Neural cell (in vitro differentiated cells): ENCODE measurements around the gene LSM14A. TPM values are rescaled to one million over a fixed set of nuclear protein-coding genes. Genes with fewer than 3 reads are reported as not detected.

Experiments
- H2AFZ ChIP-seq: fragments of 200-600, 300-800 bp; sonication (generic), shearing (Covaris generic); 2 replicates; pipeline ENCODE4 v1.6.0; 2014; ENCODE audit warnings: low read depth, mild to moderate bottlenecking, antibody characterized with exemption, low read length, moderate library complexity
- H3F3A ChIP-seq: fragments of 200-600 bp; shearing (Covaris generic); 2 replicates; pipeline ENCODE4 v1.6.1; 2016; ENCODE audit warnings: mild to moderate bottlenecking, moderate library complexity, mixed read lengths, antibody characterized with exemption, low read length; ENCODE audit not compliant: insufficient read depth, poor library complexity, severe bottlenecking
- H3K27ac ChIP-seq: fragments of 200-600, 300-800 bp; sonication (generic), shearing (Covaris generic); 2 replicates; pipeline ENCODE4 v1.5.1; 2014; ENCODE audit warnings: mild to moderate bottlenecking, low read length, moderate library complexity
- H3K27me3 ChIP-seq: fragments of 300-800, 200-600 bp; sonication (generic), shearing (Covaris generic); 2 replicates; pipeline ENCODE4 v1.6.0; 2014; ENCODE audit warnings: mild to moderate bottlenecking, low read depth, low read length, moderate library complexity; ENCODE audit not compliant: insufficient read depth
- H3K36me3 ChIP-seq: fragments of 300-800, 200-600 bp; sonication (generic), shearing (Covaris generic); 2 replicates; pipeline ENCODE4 v1.5.1; 2014; ENCODE audit warnings: mild to moderate bottlenecking, antibody characterized with exemption, low read length, moderate library complexity; ENCODE audit not compliant: insufficient read depth
- H3K4me2 ChIP-seq: fragments of 300-800, 200-600 bp; sonication (generic), shearing (Covaris generic); 2 replicates; pipeline ENCODE4 v1.6.0; 2014; ENCODE audit warnings: mild to moderate bottlenecking, low read length
- H3K4me3 ChIP-seq: fragments of 300-800, 200-600 bp; sonication (generic), shearing (Covaris generic); 2 replicates; pipeline ENCODE4 v1.5.1; 2014; ENCODE audit warnings: mild to moderate bottlenecking, low read length, moderate library complexity
- H3K79me2 ChIP-seq: fragments of 200-600 bp; shearing (Covaris generic); replicated peaks from 2 replicates; pipeline ENCODE4 v1.6.0; 2014; ENCODE audit warnings: mild to moderate bottlenecking, low read length, moderate library complexity; ENCODE audit not compliant: insufficient read depth
- H3K9ac ChIP-seq: fragments of 300-800, 200-600 bp; sonication (generic), shearing (Covaris generic); 2 replicates; pipeline ENCODE4 v1.6.1; 2016; ENCODE audit warnings: mild to moderate bottlenecking, low read length, mixed read lengths
- H3K9me2 ChIP-seq: fragments of 200-600 bp; shearing (Covaris generic); 2 replicates; pipeline ENCODE4 v1.6.1; 2016; ENCODE audit warnings: mild to moderate bottlenecking, low read length, mixed read lengths; ENCODE audit not compliant: insufficient read depth
- H3K9me3 ChIP-seq: fragments of 200-600, 300-800 bp; sonication (generic), shearing (Covaris generic); 2 replicates; pipeline ENCODE4 v1.6.1; 2016; ENCODE audit warnings: mild to moderate bottlenecking, mixed run types, low read length, moderate library complexity, mixed read lengths
- H4K20me1 ChIP-seq: fragments of 200-600 bp; shearing (Covaris generic); 2 replicates; pipeline ENCODE4 v1.6.1; 2016; ENCODE audit warnings: mild to moderate bottlenecking, mixed run types; ENCODE audit not compliant: insufficient read depth
- CTCF ChIP-seq: fragments of 450-650 bp; IDR thresholded peaks from 2 replicates; pipeline ENCODE4 v1.5.1; 2014; ENCODE audit warnings: antibody characterized with exemption, mild to moderate bottlenecking, moderate library complexity; ENCODE audit not compliant: poor library complexity, severe bottlenecking
- EP300 ChIP-seq: fragments of 450-650 bp; conservative IDR thresholded peaks from 2 replicates; pipeline ENCODE4 v1.6.1; 2014; ENCODE audit warnings: antibody characterized with exemption, mild to moderate bottlenecking, moderate library complexity; ENCODE audit not compliant: poor library complexity, severe bottlenecking
- EZH2 ChIP-seq: fragments of 200-600, 300-800 bp; shearing (Covaris generic), sonication (generic); IDR thresholded peaks from 2 replicates; pipeline ENCODE4 v1.6.1; 2014; ENCODE audit warnings: antibody characterized with exemption, low read length, borderline replicate concordance, mild to moderate bottlenecking; ENCODE audit not compliant: insufficient read depth, poor library complexity, severe bottlenecking
- MXI1 ChIP-seq: fragments of 450-650 bp; conservative IDR thresholded peaks from 2 replicates; pipeline ENCODE4 v1.6.1; 2014; ENCODE audit warnings: antibody characterized with exemption, mild to moderate bottlenecking; ENCODE audit not compliant: poor library complexity, severe bottlenecking
- POLR2AphosphoS5 ChIP-seq: IDR thresholded peaks from 2 replicates; pipeline ENCODE4 v1.6.1; 2012
- RAD21 ChIP-seq: fragments of 450-650 bp; conservative IDR thresholded peaks from 2 replicates; pipeline ENCODE4 v1.6.1; 2014; ENCODE audit warnings: antibody characterized with exemption, mild to moderate bottlenecking, moderate library complexity
- SMC3 ChIP-seq: fragments of 450-650 bp; conservative IDR thresholded peaks from 2 replicates; pipeline ENCODE4 v1.6.1; 2014; ENCODE audit warnings: antibody characterized with exemption, mild to moderate bottlenecking, moderate library complexity; ENCODE audit not compliant: poor library complexity
- TAF1 ChIP-seq: IDR thresholded peaks from 2 replicates; pipeline ENCODE4 v1.6.1; 2012; ENCODE audit warnings: low read depth
- polyA plus RNA-seq: library from polyadenylated mRNA; depleted of rRNA; stranded (reverse); fragments of >200 nt; gene quantifications from 2 replicates; pipeline ENCODE4 v1.2.3, GENCODE V29; 2014
- TF ChIP-seq, protein P1 (sequence below): IDR thresholded peaks from 2 replicates; pipeline ENCODE4 v1.6.1; 2012; ENCODE audit warnings: borderline replicate concordance

Gene LSM14A
- polyA plus RNA-seq, 1 donor from 2014 or later = 104 TPM

DNA sequence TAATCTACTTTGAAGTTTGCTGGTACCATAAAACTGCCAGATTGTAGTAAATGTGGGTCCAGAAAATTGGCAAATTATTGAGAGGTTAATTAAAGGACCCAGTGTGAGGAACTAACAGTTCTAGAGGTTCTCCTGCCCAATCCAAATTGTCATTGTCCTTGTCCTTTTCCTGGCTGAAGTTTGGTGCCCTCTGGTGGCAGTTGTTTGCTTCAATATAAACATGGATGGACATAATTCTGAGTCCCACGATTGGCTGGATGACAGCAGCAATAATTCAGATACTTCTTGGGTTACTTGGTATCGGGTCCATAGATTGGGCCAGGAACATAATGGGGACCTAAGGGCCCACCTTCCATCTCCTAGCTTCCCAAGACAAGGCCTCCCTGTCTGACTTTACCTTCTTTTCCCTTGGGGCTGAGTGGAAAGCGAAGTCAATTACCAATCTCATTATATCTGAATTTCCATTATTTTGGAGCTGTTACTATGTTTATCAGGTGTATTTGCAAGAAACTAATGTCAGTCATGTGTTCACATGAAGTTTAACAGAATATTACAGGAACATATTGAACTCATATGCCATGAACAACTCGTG, 48.3 kb downstream of the LSM14A start:
- no peaks in the 10 kb centered on the region for H4K20me1 ChIP-seq
- H3K9ac ChIP-seq = no peak overlapping the region
- H3K36me3 ChIP-seq = peaks cover 12% of the 10 kb centered on the region
- no peaks in the 10 kb centered on the region for H3K9me3 ChIP-seq
- no peaks in the 10 kb centered on the region for H3K9me2 ChIP-seq
- TF ChIP-seq RAD21 (peak; percentile 46), POLR2AphosphoS5 (no peak), SMC3 (peak; percentile 58), EP300 (no peak), CTCF (peak; percentile 69), EZH2 (no peak), TAF1 (no peak), MXI1 (no peak)
- TF ChIP-seq, protein P1, sequence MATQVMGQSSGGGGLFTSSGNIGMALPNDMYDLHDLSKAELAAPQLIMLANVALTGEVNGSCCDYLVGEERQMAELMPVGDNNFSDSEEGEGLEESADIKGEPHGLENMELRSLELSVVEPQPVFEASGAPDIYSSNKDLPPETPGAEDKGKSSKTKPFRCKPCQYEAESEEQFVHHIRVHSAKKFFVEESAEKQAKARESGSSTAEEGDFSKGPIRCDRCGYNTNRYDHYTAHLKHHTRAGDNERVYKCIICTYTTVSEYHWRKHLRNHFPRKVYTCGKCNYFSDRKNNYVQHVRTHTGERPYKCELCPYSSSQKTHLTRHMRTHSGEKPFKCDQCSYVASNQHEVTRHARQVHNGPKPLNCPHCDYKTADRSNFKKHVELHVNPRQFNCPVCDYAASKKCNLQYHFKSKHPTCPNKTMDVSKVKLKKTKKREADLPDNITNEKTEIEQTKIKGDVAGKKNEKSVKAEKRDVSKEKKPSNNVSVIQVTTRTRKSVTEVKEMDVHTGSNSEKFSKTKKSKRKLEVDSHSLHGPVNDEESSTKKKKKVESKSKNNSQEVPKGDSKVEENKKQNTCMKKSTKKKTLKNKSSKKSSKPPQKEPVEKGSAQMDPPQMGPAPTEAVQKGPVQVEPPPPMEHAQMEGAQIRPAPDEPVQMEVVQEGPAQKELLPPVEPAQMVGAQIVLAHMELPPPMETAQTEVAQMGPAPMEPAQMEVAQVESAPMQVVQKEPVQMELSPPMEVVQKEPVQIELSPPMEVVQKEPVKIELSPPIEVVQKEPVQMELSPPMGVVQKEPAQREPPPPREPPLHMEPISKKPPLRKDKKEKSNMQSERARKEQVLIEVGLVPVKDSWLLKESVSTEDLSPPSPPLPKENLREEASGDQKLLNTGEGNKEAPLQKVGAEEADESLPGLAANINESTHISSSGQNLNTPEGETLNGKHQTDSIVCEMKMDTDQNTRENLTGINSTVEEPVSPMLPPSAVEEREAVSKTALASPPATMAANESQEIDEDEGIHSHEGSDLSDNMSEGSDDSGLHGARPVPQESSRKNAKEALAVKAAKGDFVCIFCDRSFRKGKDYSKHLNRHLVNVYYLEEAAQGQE = no peak
- no peak overlapping the region for H2AFZ ChIP-seq
- no peak overlapping the region for H3K4me2 ChIP-seq
- H3F3A ChIP-seq = no peaks in the 10 kb centered on the region
- no peak overlapping the region for H3K27ac ChIP-seq
- no peaks in the 10 kb centered on the region for H3K79me2 ChIP-seq
- no peak overlapping the region for H3K4me3 ChIP-seq
- no peaks in the 10 kb centered on the region for H3K27me3 ChIP-seq

- no peaks in the 10 kb centered on the region for H3K9me3 ChIP-seq
- H4K20me1 ChIP-seq = no peaks in the 10 kb centered on the region
- H3K27ac ChIP-seq = no peak overlapping the region
- no peaks in the 10 kb centered on the region for H3K27me3 ChIP-seq
- no peaks in the 10 kb centered on the region for H3F3A ChIP-seq
- no peaks in the 10 kb centered on the region for H3K9me2 ChIP-seq
- no peak overlapping the region for H3K9ac ChIP-seq
- peaks cover 12% of the 10 kb centered on the region for H3K36me3 ChIP-seq
- no peak overlapping the region for H2AFZ ChIP-seq
- H3K4me2 ChIP-seq = no peak overlapping the region
- H3K79me2 ChIP-seq = no peaks in the 10 kb centered on the region
- TF ChIP-seq EP300 (no peak), EZH2 (no peak), MXI1 (no peak), SMC3 (no peak), POLR2AphosphoS5 (no peak)
- TF ChIP-seq, protein P1 = no peak
- H3K4me3 ChIP-seq = no peak overlapping the region
Observed at GRCh38 chr19:34222386-34222785, 50.1 kb downstream of the LSM14A start.
